Skin of body (tissue), 2 donors: ENCODE measurements around the gene CASR. TPM values are rescaled to one million over a fixed set of nuclear protein-coding genes. Genes with fewer than 3 reads are reported as not detected.

Source experiments
- DNase-seq: peaks from one replicate; lab custom pipeline; 2025; lab: John Stamatoyannopoulos, UW
- total RNA-seq: library from RNA; depleted of rRNA; stranded (reverse); fragments of >200 nt; gene quantifications from one replicate; pipeline ENCODE4 v1.2.3, GENCODE V29; 2014

CASR gene
- total RNA-seq, 1 donor from 2014 or later = not detected

GRCh38 chr3:122255757-122256439 is 72.4 kb downstream of the CASR start:
- DNase-seq = no peak

- DNase-seq = no peak
Observed at GRCh38 chr3:122257644-122258364, 74.3 kb downstream of the CASR start.

GRCh38 chr3:122258757-122259371 is 75.4 kb downstream of the CASR start:
- DNase-seq = no peak

GRCh38 chr3:122260206-122260605 is 76.7 kb downstream of the CASR start:
- no peak for DNase-seq

- no peak for DNase-seq
Observed at GRCh38 chr3:122263058-122263457, 79.6 kb downstream of the CASR start.

GRCh38 chr3:122263974-122264588 is 80.6 kb downstream of the CASR start:
- no peak for DNase-seq

- no peak for DNase-seq
Observed at GRCh38 chr3:122265957-122266356, 82.5 kb downstream of the CASR start.

GRCh38 chr3:122268257-122269024 is 85.0 kb downstream of the CASR start:
- DNase-seq = no peak

- DNase-seq = no peak
Observed at GRCh38 chr3:122269045-122269444, 85.6 kb downstream of the CASR start.

- no peak for DNase-seq
Observed at GRCh38 chr3:122271246-122271898, 87.9 kb downstream of the CASR start.

- no peak for DNase-seq
Observed at GRCh38 chr3:122272879-122273278, 89.4 kb downstream of the CASR start.

GRCh38 chr3:122273498-122273897 is 90.0 kb downstream of the CASR start:
- no peak for DNase-seq

GRCh38 chr3:122281891-122282290 is 98.4 kb downstream of the CASR start:
- no peak for DNase-seq

- no peak for DNase-seq
Observed at GRCh38 chr3:122283796-122284445, 100.5 kb downstream of the CASR start.

GRCh38 chr3:122284486-122284885 is 101.0 kb downstream of the CASR start:
- no peak for DNase-seq

- no peak for DNase-seq
Observed at GRCh38 chr3:122294359-122294758, 110.9 kb downstream of the CASR start.

GRCh38 chr3:122295266-122296062 is 112.0 kb downstream of the CASR start:
- no peak for DNase-seq

- DNase-seq = no peak
Observed at GRCh38 chr3:122298239-122298638, 114.8 kb downstream of the CASR start.

GRCh38 chr3:122299215-122299614 is 115.7 kb downstream of the CASR start:
- DNase-seq = no peak
